GF-D8 (cell line): ENCODE measurements around the gene RAI1.

ENCODE experiments used
- DNase-seq: peaks from one replicate; lab custom pipeline; 2025; lab: John Stamatoyannopoulos, UW

The RAI1 gene

DNA sequence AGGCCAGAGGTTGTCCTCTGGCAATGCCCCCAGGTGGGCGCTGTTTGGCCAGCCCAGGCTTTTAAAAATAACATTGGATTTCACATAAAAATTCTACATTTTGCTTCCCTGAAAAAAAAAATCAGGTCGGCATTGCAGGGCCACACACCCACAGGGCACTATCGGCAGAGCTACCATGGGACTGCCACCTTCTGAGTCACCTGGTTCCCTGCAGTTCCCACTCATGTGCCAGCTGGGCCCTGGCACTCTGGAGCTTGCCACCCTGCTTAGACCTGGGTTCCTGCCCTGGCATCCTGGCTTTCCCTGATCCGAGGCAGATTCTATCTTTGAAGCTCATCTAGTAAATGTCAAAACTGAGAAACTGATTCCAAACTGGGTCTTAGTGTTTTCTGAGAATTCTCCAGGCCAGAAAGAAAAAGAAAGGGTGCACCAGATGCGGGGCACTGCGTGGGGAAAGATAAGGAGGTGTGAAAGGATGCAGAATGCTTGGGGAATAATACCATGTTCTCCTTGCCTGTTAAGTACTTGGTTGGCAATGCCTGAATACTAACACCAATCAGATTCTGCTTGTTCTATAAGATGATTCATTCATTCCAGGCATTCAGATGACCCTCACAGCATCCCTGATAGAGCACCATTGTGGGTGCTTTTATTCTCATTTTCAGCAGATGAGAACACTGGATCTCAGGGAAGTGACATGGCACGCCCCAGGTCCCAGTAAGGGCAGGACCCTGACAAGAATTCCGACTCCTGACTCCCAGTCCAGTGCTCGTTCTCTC lies 51.8 kb downstream of the RAI1 start:
- no peak for DNase-seq

DNA sequence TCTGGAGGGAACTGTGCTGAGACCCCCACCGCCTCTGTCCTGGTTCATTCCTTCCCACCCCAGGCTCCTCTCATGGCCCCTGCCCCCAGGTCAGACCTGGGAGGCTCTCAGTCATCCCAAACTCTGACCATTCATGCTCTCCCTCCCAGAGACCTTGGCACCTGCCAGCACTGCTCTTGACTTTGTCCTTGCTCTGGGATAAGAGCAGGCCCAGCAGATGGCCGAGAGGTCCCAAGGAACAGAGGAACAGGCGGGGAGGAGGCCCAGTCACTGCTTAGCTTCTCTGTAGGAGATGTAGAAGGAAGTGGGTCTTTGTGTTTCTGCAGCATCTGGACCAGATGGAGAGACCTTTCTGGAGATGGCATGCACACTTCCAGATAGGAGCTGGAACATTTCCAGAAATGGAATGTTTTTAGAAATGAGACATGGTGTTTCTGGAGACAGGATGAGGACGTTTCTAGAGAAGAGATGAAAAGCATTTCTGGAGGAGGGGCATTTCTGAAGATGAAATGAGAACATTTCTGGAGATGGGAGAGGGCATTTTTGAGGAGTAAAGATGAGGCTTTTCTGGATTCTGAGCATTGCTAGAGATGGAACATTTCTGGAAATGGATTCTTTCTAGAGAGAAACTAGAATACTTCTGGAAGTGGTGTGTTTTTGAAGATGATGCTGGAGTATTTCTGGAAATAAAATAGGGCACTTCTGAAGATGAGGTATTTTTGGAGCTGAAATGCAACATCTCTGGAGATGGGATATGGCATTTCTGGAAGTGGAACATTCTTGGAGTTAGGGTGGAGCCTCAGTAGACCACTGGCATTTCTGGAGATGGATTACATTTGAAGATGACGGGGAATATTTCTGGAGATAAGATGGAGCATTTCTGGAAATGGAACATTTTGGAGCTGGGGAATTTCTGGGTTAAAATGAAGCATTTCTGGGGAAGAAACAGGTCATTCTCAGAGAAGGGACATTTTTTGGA lies 55.2 kb downstream of the RAI1 start:
- no peak for DNase-seq

DNA sequence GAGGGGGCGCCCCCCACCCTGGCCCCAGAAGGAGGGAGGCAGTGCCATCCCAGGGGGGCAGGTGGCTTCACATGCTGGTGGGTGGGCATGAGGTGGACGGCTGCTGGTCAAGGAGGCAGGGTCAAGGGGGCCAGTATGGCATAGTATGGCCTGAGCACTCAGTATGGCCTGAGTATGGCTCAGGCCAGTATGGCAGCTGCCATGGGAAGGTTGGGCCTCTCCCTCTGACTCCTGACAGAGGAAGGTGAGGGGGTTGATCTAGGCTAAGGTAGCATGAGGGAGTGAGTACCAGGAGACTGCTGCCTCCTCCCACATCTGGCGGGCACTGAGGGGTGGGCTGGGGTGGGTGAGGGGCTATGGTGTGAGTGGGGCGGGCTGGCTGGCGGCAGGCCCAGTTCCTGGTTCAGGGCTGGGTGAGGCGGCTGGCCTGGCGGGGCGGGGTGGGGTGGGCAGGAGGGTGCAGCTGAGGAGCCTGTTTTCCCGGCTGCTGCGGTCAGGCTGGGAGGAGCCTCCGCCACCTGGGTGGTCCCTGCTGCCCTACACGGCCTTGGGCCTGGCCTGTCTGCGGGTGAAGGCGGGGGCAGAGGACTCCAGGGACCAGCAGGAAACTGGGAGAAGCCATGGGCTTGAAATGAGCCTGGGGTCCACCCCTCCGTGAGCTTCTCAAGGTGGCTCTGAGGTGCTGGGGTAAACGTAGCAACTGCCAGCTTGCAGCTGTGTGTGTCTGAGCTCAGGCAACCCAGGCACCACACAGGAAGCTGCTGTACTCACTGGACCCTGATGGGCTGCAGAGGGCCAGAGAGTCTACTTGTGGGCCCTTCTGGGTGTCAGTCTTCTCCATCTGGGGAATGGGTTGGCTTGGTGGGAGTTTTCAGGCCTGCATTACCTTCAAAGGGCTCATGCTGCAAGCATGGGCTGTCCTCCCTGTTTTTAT lies 57.0 kb downstream of the RAI1 start:
- DNase-seq: no peak

DNA sequence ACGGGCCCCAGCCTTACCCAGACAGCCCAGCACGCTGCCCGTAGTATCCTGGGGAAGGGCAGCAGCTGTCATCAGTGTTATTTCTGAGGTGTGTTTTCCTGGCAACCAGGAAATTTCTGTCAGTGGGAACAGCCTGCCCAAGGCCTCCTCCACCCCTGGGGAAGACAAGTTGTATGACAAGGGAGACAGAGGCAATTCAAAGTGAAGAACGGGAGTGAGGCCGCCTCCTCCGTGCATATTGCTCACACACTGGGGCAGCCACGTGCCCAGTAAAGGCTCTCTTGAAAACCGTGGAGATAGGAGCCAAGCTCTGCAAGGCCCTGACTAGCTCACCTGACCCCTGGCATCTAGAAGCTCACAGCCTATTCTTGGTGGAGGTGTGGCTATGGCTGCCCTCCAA lies 57.6 kb downstream of the RAI1 start:
- no peak for DNase-seq

DNA sequence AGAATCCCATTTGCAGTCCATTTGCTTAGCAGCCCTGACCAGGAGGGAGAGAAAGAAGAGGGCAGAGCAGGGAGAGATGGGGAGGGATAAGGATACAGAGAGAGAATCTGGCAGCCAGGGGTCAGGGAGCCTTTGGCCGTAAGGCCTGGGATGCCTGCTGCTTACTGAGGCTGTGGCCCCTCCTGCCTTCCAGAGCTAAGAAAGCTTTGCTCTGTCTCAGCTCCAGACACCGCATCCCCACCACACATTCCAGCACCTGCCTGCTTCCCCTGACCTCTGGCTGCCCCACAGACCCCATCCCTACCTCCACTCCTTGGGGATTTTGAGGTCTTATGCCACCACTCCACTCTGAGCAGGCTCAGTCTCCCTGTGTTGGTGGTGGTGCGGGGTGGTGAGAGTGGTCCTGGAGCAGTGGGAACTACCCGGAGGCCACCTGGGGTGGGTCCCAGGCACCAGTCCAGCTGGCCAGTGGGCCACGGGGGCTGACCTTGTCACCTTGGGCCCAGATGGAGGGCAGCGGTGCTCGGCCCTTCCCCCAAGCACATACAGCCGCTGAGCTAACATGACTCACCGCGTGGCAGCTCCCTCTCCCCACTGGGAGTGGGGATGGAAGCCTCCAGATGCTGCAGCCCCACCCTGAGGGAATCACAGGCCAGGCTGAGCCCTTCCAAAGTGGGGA lies 58.3 kb downstream of the RAI1 start:
- DNase-seq: no peak

DNA sequence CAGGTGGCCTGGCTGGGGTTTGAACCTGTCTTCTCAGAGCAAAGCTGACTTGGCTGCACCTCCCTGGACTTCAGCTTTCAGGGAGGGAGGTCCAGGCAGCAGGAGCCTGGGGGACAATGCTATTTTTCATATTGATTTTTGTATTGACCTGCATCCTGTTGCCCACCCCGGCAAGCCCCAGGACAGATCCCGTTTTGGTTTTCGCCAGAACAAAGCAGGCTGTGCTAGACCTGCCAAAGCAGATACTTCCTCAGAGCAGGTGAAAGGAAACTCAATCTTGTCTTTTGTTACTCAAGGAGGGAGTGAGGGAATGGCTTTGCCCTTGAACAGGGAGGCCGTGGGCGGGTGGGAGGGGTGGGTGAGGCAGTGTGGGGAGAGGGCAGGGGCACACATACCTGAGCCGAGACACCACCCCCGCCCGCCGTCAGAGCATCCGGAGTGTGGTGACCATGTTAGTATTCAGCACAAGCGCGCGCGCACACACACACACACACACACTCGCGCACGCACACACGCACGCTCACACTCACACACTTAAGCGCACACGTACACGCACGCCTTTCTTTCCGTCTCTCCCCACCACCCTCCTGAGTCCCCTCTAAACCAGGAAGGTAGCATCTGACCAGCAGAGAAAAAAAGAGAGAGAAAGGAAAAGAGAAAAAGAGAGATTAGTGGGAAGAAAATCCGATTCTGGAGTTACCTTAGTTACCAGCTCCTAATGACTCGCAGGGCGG lies 59.5 kb downstream of the RAI1 start:
- DNase-seq: no peak

DNA sequence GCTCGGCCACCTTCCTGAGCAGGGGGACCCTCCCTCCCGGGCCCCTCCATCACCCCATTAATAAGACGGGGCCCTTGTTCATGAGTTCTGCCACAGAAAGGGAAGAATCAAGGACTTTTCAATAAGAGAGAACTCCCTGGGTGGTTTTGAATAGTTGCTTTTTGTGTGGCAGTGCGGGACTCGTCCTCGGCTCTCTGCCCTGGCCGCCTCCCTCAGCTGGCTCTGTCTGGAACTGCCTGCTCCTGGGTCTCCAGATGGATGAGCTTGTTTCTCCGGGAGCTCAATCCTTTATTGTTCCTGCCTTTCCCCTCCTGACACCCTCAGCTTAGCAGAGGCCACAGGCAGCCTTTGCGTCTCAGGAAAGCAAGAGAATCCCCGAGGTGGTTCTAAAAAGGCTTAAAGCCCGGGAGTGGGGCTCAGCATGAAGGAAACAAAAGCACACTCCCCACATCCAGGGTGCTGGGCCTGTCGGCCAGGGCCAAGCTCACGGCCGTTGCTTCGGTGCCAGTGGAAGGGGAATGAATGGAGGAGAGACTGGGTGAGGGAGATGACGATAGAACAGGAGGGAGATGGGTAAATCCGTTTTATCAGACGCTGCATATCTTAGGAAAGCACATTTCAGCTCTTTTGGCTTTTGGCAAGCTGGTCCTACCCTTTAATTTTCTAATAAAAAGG lies 60.2 kb downstream of the RAI1 start:
- DNase-seq: no peak

DNA sequence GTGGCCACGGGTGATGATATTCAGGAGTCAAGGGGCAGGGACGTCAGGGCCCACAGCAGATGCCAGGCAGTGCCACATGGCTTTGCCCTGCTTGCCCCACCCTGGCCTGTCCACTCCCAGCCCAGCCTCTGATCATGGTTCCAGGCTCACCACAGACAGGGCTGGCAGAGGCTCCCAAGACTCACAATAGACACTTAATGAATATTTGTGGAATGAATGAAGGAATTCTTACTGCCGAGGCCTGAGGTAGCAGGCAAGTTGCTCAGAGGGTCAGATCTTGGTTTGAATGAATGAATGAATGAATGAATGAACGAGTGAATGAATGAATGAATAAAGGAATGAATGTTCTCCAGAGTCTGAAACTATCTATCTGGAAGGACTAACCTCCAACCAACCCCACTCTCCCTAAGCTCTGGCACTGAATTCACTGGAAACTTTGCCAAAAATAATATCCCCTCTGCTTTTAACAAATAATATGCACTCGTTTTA lies 60.9 kb downstream of the RAI1 start:
- DNase-seq: no peak

DNA sequence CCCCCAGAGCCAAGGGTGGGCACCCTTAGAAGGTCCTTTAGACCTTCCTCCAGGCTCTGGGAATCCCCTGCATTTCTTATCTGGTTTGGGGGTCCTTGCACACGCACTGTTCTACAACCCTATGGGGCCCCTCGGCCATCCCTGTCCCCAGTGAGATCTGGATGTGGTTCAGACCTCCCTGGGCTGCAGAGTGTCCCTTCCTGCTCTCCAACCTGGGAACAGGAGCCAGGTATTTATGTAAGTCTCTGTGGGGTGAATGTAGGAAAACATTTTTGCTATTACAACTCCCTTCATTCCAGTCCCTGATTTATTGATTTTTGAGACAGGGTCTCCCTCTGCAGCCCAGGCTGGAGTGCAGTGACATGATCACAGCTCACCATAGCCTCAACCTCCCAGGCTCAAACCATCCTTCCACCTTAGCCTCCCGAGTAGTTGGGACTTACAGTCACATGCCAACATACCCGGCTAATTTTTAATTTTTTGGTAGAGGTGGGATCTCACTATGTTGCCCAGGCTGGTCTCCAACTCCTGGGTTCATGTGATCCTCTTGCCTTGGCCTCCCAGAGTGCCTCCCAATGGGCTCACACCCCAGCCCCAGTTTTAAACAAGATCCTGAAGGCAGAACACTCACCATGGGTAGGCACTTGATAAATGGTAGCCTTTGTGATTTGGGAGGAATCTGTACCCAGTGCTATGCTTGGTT lies 61.6 kb downstream of the RAI1 start:
- DNase-seq: no peak

DNA sequence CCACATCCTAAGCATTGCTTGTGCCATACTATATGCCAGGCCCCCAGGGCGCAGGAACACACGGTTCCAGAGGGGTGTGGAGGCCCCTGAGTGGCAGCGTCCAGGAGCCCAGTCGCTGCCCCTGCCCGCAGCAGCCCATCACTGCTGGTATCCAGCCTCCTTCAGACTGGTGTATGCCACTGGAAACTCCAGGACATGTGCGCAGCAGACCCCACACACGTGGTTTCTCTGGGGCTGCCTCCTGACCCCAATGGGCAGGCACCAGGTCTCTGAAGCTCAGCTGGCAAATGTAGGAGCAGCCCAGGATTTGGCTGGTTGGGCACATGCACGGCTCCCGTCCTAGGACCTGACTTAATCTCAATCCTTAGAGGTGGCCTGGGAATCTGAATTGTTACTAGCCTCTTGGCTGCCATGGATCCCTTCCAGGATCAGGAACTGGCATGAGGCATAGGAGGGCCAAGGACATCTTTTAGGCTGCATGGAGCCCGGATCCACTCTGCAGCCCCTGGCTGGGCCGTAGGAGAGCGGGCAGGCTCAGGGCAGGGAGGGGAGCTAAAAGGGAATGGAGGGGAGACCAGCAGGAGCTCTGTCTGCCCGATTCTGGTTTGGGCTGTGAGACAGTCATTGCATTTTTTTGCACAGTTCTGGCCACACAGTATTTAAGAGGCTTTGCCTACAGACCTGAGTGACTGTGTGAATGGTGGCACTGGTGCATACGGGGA lies 62.3 kb downstream of the RAI1 start:
- no peak for DNase-seq

DNA sequence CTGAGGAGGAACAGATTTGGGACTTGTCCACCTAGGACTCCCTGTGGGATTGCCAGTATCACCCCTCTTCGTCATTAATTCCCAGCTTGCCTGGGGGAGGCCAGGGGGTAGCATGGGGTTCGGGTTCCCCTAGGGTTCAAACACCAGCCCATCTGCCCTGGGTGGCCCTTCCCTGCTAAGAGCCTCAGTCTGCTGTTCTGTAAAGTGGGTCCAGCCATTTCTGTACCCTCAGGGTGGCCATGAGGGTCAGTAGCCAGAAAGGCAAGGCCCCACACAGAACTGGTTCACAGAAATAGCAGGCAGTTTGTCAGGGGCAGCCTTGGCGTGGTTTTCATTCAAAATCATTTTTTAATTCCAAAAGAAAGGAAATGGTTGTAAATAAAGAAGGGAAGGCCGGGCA lies 62.9 kb downstream of the RAI1 start:
- DNase-seq: no peak

DNA sequence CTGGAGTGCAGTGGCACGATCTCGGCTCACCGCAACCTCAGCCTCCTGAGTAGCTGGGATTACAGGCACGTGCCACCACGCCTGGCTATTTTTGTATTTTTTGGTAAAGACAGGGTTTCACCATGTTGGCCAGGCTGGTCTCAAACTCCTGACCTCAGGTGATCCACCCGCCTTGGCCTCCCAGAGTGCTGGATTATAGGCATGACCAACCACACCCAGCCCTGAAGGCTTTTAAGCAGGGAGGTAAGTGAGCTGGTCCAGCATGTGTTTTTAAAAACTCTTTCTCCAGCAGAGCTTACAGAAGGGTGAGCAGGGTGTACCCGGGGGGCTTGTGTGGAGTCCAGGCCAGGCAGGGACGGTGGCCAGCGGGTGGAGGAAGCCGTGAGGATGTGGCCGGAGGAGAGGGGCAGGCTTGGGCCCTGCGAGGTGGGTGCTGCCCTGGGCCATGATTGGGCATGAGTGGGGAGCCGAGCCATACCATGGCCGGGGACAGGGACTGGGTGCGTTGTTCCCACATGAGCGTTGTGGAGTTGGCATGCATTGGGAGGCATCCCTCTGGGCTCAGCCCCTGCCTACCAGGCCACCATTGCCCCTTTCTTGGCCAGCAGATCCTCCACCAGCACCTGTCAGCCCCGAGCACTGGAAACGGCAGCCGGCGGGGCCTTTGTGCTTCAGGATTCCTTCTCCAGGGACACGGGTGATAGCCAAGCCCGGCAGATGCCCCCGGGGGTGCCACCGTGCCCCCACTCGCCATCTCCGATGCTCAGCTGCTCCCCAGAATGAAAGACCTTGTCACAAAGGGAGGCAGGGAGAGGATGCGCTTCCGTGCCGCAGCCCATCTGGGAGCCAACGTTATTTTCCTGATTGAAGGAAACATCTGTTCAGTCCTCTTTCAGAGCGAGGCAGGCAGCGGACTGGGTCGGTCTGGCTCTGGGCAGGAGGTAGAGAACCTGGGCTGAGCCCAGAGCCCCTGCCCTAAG lies 64.5 kb downstream of the RAI1 start:
- no peak for DNase-seq

DNA sequence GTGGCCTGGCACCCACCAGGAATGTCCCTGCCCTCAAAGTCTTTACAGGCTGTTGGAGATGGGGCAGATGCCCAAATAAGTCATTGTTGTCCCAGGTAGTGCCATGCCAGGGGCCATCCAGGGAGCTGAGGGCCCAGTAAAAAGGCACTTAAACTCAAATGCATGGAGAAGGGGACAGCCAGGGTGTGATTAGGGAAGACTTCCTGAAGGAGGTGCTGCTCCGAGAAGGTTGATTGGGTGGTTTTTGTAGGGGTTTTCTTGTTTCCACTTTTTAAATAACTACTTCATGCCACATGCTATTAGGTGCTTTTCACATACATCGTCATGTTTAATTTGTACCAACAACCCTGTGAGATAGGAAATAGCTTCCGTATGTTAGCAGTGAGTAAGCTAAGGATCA lies 66.9 kb downstream of the RAI1 start:
- DNase-seq: no peak

DNA sequence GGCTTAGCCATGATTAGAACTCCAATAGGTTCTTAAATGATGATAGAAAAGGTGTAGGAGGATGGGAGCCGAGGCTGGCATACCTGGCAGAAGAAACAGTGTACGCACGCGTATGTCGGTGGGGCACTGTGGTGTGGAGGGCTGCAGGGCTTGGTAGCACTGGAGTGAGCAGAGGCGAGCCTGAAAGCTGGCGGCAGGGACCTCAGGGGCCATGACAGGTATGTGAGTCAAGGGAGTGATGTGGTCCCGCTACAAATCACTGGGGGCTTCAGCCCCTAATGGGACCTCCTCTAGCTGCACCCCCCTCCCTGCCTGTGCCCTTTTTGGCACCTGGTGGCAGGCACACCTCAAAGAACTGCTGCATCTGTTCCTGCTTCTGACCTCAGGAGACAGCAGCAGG lies 67.3 kb downstream of the RAI1 start:
- DNase-seq: no peak

DNA sequence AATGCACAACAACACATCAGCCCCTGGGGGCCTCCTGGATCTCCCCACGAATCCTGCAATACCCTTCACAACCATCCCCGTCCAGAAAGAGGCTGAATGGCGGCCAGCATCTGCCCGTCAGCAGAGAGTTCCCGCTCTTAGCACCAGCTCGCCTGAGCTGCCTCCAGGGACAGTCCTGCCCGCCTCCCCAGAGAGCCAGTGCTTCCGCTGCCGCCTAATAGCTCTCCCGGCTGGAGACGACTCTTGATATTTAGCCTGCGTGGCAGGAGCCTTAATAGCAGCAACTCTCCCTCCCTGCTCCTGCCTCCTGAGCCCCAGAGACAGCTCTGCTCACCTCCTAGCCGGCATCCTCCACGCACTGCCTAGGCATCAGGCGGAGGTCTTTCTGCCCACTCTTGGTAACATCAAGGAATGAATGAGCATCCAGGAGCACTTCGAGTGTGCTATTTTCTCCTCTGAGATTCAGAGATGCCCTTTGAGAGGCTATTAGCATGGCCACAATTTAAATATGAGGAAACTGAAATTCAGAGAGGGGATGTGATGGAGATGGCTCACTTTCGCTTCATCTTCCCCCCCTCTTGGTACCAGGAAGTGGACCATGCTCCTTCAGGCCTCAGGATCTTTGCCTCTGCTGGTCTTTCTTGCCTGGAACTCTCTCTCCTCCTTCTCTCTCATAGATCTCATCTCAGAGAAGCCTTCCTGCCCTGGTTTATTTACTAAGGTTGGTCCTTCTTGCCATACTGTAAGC lies 67.9 kb downstream of the RAI1 start:
- no peak for DNase-seq

DNA sequence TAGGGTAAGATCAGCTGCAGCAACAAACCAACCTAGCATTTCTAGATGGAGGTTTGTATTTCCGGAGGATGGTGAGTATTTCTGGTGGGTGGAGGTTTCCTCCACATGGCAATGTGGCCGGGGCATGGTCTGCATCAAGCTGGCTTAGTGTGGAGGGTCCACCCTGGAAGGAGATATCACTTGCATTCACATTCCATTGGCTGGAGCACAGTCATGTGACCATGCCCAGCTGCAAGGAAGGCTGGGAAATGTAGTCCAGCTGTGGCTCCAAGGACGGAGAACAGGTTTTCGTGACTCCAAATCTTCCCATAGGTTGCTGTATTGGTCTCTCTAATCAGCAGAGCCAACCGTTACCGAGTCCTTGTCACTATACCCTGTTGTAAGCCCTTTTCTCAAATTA lies 68.7 kb downstream of the RAI1 start:
- no peak for DNase-seq

DNA sequence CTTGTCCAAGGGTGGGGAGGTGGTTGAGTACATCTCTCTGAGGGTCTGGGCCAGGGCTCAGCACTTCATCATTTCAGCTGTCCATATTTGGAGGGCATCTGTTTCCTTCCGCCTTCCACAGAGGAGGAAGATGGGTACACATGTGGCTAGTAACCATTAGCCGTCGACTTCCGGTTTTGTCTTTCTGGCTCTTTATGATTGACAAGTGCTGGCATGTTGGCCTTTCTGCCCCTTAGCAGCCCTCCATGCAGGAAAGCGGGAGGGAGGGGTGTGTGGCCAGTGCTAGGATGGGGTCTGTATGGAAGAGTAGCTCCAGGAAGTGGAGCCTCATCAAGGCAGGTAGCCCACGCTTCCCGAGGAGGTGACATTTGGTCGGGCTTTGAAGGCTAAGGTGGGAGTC lies 69.6 kb downstream of the RAI1 start:
- peak; percentile 58 for DNase-seq
